Right ventricle myocardium superior (tissue), 1 donor: Measurements from ENCODE around the gene MT1E. TPM values are rescaled to one million over a fixed set of nuclear protein-coding genes. Genes with fewer than 3 reads are reported as not detected.
A peak's percentile ranks its signal among the peaks of the same experiment; 100 is the strongest.

Experiments used
- ATAC-seq: fragments of 200-7000 bp; cut with Tn5 transposase; one replicate; pipeline ENCODE4 v1.9.1; 2020; ENCODE audit warnings: mild to moderate bottlenecking; ENCODE audit not compliant: poor library complexity
- DNase-seq: peaks from one replicate; pipeline ENCODE4 v3.0.0-alpha.2; 2020
- intact Hi-C: fragments of 100-400 bp; cut with DNase I; formaldehyde crosslinking; loops from one replicate; pipeline ENCODE4 v1.11.2; 2022
- total RNA-seq: library from RNA; stranded (reverse); fragmentation: NEBNext Ultra II Directional; extraction: Animal tissue kit (Norgen Biotek cat#: 25700); gene quantifications from one replicate; pipeline ENCODE4 v1.2.1, GENCODE V29; 2021
- donor health status: DM: no; HTN: yes; CAD: no; lungs with severe emphysema.

Gene MT1E
- total RNA-seq, 1 donor from 2014 or later, result 109 TPM

DNA sequence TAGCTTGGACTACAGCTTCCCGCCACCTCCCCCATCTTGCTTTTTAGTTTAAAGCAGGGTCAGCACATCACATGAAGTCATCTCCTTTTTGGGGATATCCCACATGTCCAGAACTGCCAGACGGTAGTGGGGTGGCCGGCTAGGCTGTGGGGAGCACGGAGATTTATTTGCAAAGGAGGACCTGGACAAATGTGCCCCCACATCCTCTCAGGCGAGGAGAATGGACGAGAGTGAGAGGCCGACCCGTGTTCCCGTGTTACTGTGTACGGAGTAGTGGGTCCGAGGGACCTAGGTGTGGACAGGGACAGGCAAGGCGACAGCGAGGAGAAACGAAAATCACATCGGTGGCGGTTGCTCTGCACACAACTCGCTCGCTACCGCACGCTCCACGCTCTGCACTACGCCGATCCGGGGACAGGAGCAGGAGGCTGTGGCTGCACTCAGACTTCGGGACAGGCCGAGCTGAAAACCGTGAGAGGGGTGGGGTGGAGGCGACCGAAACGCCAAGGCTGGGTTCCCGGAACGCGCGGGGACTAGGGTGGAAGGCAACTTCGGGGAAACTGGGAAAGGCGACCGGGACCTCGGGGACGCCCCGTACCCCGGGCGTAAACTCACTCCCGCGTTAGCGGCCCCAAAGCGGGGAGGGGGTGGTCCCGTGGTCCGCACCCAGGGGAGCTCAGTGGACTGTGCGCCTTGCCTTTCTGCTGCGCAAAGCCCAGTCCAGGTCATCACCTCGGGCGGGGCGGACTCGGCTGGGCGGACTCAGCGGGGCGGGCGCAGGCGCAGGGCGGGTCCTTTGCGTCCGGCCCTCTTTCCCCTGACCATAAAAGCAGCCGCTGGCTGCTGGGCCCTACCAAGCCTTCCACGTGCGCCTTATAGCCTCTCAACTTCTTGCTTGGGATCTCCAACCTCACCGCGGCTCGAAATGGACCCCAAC lies 12.5 kb downstream of the MT1E start, which contains the start of gene MT1A:
TSS of gene MT1A (plus strand) at position 853 of the 937 bp plus-strand sequence. CDS start at position 926, 73 bp downstream.
- DNase-seq (peak; percentile 90), ATAC-seq (peak; percentile 94)
- intact Hi-C loops, result no loop called here

DNA sequence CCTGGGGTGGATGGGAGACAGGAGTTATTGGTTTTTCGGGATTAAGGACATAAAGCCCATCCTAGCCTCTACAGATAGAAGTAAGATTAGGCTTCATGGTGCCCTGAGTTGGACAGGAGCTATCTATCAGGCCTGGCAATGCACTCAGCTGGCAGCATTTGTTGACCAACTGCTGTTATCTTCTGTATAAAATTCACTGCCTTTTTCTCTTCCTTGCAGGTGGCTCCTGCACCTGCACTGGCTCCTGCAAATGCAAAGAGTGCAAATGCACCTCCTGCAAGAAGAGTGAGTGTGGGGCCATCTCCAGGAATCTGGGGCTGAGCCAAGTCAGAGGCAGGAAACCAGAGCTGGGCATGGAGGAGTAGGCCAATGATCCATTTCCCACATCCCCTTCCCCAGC lies 13.5 kb downstream of the MT1E start:
- ATAC-seq, result no peak

DNA sequence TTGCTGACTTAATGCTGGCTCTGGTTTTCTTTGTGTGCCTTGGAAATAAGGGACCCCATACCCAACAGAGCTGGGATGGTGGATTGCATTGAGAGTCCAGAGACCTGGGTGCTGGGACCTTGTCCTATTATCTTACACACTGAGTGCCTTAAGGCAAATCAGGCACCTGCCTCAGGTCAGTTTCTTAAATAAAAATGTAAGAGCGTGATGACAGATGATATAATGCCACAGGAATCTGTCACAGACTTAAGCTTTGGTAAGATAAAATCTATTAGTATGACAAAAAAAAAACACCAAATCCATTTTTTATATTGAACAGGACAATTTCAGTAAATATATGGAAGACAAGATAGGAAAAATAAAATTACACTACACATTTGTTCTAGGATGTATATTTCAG lies 14.5 kb downstream of the MT1E start:
- ATAC-seq (no peak), DNase-seq (no peak)
- intact Hi-C loops, result no loop called here

More for the DNA sequence above, 13.5 kb downstream of the MT1E start:
- DNase-seq, result no peak
- intact Hi-C loops, result no loop called here

DNA sequence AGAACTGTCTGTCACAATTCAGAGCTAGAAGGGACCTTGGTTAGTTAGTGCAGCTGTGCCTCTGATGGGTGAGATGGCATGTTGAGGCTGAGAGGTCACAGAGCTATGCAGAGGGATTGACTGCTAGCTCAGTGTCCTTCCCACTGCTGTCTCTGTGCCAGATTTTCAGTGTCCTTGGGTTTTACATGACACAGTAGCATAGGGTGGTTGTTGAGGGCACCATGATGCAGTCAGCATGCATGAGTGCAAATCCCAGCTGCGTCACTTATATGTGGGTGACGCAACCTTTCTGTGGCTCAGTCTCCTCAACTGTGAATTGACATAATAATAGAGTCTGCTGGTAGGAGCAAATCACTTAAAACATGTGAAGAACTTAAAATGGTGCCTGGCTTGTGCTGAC lies 15.6 kb downstream of the MT1E start:
- DNase-seq, result no peak
- no peak for ATAC-seq
- intact Hi-C loops, result no loop called here

DNA sequence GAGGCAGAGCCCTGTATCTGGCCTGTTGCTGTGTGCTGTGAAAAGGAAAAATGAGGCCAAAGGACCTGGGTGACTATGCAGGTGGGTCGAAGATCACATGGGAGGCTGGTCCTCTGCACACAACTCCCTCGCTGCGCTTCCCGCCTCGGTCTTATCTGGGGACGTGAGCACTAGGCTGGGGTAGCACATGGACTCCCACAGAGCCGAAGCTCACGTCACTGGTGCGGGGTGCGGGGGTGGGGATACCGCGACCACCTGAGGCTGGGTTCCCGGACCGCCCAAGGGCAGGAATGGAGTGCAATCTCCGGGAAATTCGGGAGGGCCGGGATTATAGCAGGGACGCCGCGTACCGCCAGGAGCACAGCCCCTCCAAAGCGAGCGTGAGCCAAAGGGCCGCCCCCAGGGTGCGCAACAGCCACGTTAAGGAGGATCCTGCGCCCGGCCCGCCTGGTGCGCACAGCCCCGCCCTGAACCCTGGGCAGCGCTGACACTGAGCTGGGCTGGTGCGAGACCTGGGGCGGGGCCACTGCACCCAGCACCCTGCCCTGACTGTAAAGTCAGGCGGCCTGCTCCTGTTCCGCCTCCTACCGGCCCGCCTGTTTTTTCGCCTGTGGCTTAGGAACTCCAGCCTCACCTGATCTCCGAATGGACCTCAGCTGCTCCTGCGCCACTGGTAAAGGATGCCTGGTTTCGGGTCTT lies 17.6 kb downstream of the MT1E start:
- DNase-seq, result peak; percentile 85
- intact Hi-C loops, result no loop called here
- ATAC-seq, result peak; percentile 88

DNA sequence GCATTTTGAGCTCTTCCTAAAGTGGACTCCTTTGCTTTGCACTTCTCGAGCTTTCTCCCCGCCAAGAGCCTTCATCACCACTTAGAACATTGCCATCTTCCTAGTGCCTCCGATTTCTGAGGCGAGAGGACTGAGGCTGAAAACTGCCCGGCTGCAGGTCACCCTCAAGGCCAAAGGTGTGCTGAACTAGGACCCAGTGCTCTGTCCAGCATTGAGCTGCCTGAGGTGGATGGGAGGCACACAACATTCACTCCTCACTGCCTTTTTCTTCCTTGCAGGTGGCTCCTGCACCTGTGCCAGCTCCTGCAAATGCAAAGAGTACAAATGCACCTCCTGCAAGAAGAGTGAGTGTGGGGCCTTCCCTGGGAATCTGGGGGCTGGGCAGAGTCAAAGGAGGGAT lies 18.3 kb downstream of the MT1E start:
- ATAC-seq, result no peak
- intact Hi-C loops, result no loop called here

DNA sequence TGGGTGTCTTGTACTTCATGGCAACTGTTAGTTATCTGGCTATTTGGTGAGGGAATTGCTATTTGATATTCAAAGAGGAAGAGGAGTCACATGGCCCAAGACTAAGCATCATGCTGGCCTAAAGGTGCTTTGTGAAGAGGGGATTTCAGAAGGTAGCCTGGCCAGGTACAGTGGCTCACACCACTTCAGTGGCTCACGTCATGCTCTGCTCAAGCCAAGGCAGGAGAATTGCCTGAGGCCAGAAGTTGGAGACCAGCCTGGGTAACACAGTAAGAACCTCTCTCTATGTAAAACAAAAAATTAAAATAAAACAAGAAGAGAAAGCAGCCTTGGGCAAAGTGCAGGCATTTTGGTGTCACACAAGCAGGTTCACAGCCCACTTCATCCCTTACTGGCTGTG lies 19.7 kb downstream of the MT1E start:
- DNase-seq (no peak), ATAC-seq (no peak)
- intact Hi-C loops, result no loop called here

More for the DNA sequence above, 18.3 kb downstream of the MT1E start:
- DNase-seq, result no peak

DNA sequence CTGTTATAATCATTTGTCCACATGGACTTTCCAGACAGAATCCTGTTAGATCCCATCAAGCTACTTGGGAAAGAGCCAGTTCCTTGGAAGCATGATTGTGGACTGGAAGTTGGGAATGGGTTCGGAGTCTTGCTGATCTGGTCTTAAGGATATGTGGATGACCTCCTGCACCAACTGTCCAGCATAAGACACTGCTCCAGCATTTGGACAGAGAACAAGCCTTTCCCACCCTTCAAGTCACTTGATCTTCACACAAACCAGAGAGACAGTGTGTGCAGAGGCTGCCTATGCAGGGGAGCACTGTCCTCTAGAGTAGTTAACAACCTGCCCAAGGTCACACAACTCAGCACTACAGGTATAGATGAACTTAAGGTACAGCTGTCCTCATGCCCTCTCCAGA lies 20.3 kb downstream of the MT1E start:
- DNase-seq (no peak), ATAC-seq (no peak)
- intact Hi-C loops, result no loop called here

DNA sequence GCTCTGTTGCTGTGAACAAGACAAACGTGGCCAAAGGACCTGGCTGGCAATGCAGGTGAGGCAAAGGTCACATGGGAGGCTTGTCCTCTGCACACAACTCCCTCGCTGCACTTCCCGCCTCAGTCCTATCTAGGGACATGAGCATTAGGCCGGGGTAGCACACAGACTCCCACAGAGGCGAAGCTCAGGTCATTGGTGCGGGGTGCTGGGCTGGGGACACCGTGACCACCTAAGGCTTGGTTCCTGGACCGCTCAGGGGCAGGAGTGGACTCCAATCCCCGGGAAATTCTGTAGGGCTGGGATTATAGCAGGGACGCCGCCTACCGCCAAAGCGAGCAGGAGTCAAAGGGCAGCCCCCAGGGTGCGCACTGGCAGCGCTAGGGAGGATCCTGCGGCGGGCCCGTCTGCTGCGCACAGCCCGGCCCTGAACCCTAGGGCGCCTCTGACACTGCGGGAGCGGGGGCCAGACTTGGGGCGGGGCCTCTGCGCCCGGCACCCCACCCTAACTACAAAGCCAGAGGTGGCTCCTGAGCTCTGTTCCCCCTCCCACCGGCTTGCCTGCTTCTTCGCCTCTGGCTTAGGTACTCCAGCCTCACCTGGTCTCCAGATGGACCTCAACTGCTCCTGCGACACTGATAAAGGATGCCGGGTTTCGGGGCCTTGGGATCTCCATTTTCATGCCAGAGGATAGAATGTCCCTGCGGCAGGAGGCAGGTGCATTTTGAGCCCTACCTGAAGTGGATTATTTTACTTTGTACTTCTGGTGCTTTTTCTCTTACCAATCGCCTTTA lies 22.3 kb downstream of the MT1E start:
- intact Hi-C loops, result no loop called here
- DNase-seq, result no peak
- no peak for ATAC-seq

DNA sequence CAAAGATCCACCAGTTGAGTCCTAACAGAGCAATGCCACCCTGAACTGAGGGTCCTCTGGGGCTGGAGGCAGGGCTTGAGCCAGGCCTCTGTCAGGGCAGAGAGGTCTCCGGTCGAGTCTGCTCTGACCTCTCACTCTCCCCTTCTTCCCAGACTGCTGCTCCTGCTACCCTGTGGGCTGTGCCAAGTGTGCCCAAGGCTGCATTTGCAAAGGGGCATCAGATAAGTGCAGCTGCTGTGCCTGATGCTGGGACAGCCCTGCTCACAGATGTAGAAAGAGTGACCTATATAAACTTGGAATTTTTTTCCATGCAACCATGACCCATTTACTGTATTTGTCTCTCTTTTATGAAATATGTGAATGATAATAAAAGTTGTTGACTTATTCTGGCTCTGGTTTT lies 23.7 kb downstream of the MT1E start:
- intact Hi-C loops, result no loop called here
- ATAC-seq (no peak), DNase-seq (no peak)

DNA sequence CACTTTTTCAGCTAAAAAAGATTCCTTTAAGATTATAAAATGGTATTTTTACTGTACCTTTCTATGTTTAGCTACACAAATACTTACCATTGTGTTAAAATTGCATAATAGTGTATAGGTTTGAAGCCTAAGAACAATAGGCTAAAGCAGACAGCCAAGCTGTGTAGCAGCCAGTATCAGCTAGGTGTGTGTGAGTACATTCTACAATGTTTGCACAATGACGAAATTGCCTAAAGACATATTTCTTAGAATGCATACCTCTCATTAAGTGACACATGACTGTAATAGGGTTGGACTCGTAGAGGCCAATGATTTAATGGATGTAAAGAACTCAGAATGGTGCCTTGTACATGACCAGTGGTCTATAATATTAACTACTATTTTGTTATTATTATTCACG lies 24.2 kb downstream of the MT1E start:
- no peak for DNase-seq
- ATAC-seq, result no peak
- intact Hi-C loops, result no loop called here

DNA sequence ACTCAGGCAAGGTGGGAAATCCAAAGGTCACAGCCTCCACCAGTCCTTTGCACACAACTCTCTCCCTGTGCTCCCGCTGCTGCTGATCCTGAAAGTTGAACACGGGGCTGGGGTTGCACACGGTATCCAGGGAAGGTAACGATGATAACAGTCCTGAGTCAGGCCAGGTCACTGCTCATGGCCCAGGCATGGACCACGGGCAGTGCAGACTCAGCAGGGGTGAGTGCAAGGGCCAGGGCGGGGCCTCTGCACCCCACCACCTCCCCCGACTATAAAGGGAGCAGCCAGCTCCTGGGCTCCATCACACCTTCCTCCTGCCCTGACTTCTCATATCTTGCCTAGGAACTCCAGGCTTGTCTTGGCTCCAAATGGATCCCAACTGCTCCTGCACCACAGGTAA lies 26.0 kb downstream of the MT1E start, which contains the start of gene MT1B:
TSS of gene MT1B (plus strand) at position 301 of the 400 bp plus-strand sequence. CDS start at position 369, 68 bp downstream.
- no peak for DNase-seq
- ATAC-seq, result no peak
- intact Hi-C loops, result no loop called here

DNA sequence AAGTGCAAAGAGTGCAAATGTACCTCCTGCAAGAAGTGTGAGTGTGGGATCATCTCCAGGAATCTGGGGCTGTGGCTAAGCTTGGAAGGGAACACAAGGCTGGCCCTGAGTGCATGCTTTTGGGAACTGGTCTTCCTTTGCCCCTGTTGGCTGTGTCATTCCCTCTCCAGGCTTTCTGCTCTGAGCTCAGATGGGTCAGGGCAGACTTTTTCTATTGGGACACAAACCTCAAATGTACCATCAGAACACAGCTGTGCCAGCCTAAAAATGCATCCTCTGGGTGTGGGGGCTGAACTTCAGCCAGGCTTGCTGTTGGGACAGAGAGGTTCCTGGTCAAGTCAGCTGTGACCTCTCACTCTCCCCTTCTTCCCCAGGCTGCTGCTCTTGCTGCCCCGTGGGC lies 27.0 kb downstream of the MT1E start:
- ATAC-seq (no peak), DNase-seq (no peak)
- intact Hi-C loops, result no loop called here

DNA sequence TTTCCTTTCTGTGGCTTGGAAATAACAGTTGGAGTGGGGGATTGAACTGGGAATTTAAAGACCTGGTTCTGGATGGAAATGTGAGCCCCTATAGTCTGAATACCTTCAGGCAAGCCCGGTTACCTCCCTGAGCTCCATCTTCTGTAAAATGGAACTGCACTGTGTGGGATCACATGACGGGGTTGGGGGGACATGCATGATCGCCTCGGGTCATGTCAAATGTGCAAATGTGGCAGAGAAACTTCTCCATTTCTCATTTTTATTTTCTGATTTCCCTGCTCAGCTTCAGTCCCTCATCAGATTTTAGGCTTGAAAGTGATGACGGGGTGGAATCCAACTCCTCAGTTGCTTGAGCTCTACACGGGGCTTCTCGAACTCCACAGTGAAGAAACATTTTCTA lies 27.6 kb downstream of the MT1E start:
- ATAC-seq (no peak), DNase-seq (no peak)
- intact Hi-C loops, result no loop called here

DNA sequence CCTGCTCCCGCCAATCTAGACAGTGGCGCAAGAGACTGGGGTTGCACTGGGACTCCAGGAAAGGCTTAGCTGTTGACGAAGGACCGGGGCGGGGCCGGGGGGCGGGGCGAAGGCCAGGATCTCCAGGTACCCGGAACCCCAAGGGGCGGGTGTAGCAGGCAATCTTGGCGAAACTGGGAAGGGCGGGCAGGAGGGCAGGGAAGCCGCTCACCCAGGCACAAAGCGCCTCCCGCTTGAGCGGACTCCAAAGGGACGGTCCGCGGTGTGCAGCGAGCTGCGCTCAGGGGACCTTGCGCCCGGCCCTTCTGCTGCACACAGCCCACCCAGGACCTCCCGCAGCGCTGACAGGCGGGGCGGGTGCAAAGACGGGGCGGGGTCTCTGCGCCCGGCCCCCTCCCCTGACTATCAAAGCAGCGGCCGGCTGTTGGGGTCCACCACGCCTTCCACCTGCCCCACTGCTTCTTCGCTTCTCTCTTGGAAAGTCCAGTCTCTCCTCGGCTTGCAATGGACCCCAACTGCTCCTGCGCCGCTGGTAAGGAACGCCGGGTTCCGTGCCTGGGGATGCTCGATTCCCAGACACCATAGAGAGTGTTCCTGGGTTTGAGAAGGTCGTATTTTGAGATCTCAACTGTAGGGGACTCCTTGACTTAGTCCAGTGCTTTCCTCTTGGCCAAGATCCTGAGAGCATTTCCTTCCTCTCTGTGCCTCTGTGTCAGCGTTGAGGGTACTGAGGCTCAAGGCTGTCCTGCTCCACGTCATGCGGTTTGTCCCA lies 32.2 kb downstream of the MT1E start, which contains the start of gene MT1F:
TSS of gene MT1F (plus strand) at position 405 of the 772 bp plus-strand sequence. CDS start at position 505, 100 bp downstream.
- DNase-seq, result peak; percentile 84
- ATAC-seq, result peak; percentile 93
- intact Hi-C loops, result no loop called here

DNA sequence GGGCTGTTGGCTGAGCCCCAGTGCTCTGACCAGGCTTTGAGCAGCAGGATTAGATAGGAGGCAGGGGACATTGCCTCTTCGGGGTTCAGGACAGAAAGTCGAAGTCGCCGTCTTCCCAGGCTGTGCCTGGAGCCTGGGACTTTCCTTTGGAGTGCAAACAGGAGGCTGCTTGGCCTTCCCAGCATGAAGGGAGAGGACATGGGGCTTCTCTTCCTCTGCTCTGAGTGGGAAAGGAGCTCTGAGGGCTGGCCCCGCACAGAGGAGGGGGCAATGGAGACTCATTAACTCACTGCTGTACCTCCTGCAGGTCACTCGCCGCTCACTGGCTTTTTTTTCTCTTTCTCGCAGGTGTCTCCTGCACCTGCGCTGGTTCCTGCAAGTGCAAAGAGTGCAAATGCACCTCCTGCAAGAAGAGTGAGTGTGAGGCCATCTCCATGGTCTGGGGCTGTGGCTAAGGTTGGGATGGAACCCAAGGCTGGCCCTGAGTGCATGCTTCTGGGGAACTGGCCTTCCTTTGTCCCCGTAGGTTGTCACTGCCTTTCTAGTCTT lies 32.8 kb downstream of the MT1E start:
- peak; percentile 80 for DNase-seq
- no peak for ATAC-seq
- intact Hi-C loops, result no loop called here

DNA sequence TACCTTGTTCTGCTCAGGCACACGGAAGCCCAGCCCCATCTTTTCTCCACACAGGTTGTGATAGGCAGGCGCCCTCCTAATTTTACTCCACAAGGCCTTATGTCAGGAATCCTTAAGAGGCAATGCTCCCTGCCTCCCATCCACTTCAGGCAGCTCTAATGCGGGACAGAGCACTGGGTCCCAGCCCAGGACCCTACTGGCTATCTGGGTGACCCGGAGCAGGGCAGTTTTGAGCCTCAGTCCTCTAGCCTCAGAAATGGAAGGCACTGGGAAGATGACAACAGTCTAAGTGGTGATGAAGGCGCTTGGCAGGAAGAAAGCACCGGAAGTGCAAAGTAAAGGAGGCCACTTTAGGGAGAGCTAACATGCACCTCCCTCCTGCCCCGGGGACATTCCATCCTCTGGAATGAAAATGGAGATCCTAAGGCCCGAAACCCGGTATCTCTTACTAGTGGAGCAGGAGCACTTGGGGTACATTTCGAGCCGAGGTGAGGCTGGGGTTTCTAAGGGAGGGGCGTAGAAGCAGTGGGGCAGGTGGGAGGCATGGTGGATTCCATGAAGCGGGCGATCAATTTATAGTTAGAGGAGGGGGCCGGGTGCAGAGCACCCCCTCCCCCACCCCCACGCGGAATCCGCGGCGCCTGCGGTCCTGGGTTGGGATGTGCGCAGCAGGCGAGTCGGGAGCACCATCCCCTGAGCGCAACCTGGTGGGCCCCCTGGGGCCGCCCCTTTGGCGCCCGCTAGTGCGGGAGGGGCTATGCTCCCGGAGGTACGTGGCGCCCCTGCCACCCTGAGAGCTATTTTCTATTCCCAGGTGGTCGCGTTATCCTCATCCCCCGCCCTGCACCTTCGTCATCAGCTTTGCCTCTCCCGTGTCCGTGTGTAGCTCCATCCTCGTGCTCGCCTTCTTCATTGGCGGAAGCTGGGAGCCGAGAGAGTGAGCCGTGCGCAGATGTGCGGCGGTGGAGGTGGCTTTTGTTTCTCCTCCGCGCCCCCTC lies 37.1 kb downstream of the MT1E start:
- intact Hi-C loops, result no loop called here
- DNase-seq (no peak), ATAC-seq (no peak)
